Liver (tissue), 9 donors: ENCODE data around the gene MTHFD1L. TPM values are rescaled to one million over a fixed set of nuclear protein-coding genes. Genes with fewer than 3 reads are reported as not detected.

Experiments used
- DNase-seq: peaks from one replicate; pipeline ENCODE4 v3.0.0-alpha.2; 2017; ENCODE audit warnings: low spot score
- H3K27ac ChIP-seq, 2 donors: one replicate each; pipeline ENCODE4 v1.7.0; 2013; ENCODE audit warnings: inconsistent platforms in 2 of 2, low read length in 2 of 2, control low read depth in 1 of 2, low read depth in 1 of 2, mild to moderate bottlenecking in 1 of 2
- H3K27me3 ChIP-seq, 4 donors: one replicate each; pipeline versions ENCODE4 v1.6.1 to v1.7.0; 2013; ENCODE audit warnings: low read length in 3 of 4, inconsistent platforms in 1 of 4, mild to moderate bottlenecking in 1 of 4, moderate library complexity in 1 of 4; ENCODE audit not compliant: control insufficient read depth in 4 of 4, insufficient read depth in 4 of 4
- H3K36me3 ChIP-seq, 4 donors: one replicate each; pipeline versions ENCODE4 v1.6.1 to v1.7.0; 2013; ENCODE audit warnings: low read length in 3 of 4, mild to moderate bottlenecking in 3 of 4, low read depth in 1 of 4, moderate library complexity in 1 of 4; ENCODE audit not compliant: control insufficient read depth in 4 of 4, insufficient read depth in 3 of 4
- H3K4me1 ChIP-seq, 4 donors: one replicate each; pipeline versions ENCODE4 v1.6.1 to v1.7.0; 2013; ENCODE audit warnings: low read length in 3 of 4, mild to moderate bottlenecking in 3 of 4, moderate library complexity in 1 of 4; ENCODE audit not compliant: control insufficient read depth in 4 of 4, insufficient read depth in 4 of 4
- H3K4me3 ChIP-seq, 3 donors: one replicate each; pipeline versions ENCODE4 v1.6.1 to v1.7.0; 2013; ENCODE audit warnings: low read length in 3 of 3, control low read depth in 1 of 3, low read depth in 1 of 3, mild to moderate bottlenecking in 1 of 3
- H3K9ac ChIP-seq, 2 donors: one replicate each; pipeline ENCODE4 v1.7.0; 2013; ENCODE audit warnings: low read length in 2 of 2, mild to moderate bottlenecking in 2 of 2, moderate library complexity in 2 of 2, control low read depth in 1 of 2, low read depth in 1 of 2
- H3K9me3 ChIP-seq, 4 donors: one replicate each; pipeline versions ENCODE4 v1.6.1 to v1.7.0; 2013; ENCODE audit warnings: low read length in 3 of 4; ENCODE audit not compliant: control insufficient read depth in 4 of 4
- CTCF ChIP-seq: fragments of 150-350 bp; IDR thresholded peaks from 2 replicates; pipeline ENCODE4 v1.5.1; 2017; ENCODE audit warnings: improper control_type of control experiment, low read depth, low read length; ENCODE audit not compliant: missing input control
- EGR1 ChIP-seq, 2 donors: IDR thresholded peaks; 2 replicates each; pipeline ENCODE4 v1.6.1; 2016 to 2018; ENCODE audit warnings: antibody characterized with exemption in 2 of 2, low read depth in 2 of 2
- FOXA2 ChIP-seq: IDR thresholded peaks from 2 replicates; pipeline ENCODE4 v1.6.1; 2016; ENCODE audit warnings: antibody characterized with exemption
- GABPA ChIP-seq, 2 donors: IDR thresholded peaks in 1 of 2; conservative IDR thresholded peaks in 1 of 2; 2 replicates each; pipeline ENCODE4 v1.6.1; 2016; ENCODE audit warnings: antibody characterized with exemption in 2 of 2, mild to moderate bottlenecking in 1 of 2, moderate library complexity in 1 of 2
- HNF4A ChIP-seq, 2 donors: conservative IDR thresholded peaks; 2 replicates each; pipeline ENCODE4 v1.6.1; 2016; ENCODE audit warnings: antibody characterized with exemption in 2 of 2, mild to moderate bottlenecking in 2 of 2
- HNF4G ChIP-seq: IDR thresholded peaks from 2 replicates; pipeline ENCODE4 v1.6.1; 2016; ENCODE audit warnings: antibody characterized with exemption
- JUND ChIP-seq, 2 donors: IDR thresholded peaks; 2 replicates each; pipeline ENCODE4 v1.6.1; 2016; ENCODE audit warnings: antibody characterized with exemption in 2 of 2
- MAX ChIP-seq: IDR thresholded peaks from 2 replicates; pipeline ENCODE4 v1.6.1; 2016; ENCODE audit warnings: antibody characterized with exemption
- NR2F2 ChIP-seq: IDR thresholded peaks from 2 replicates; pipeline ENCODE4 v1.6.1; 2016; ENCODE audit warnings: antibody characterized with exemption
- RAD21 ChIP-seq, 2 donors: IDR thresholded peaks; 2 replicates each; pipeline ENCODE4 v1.6.1; 2016; ENCODE audit warnings: antibody characterized with exemption in 2 of 2, mild to moderate bottlenecking in 2 of 2
- REST ChIP-seq: IDR thresholded peaks from 2 replicates; pipeline ENCODE4 v1.6.1; 2016; ENCODE audit warnings: antibody characterized with exemption, mild to moderate bottlenecking
- RXRA ChIP-seq, 2 donors: IDR thresholded peaks; 2 replicates each; pipeline ENCODE4 v1.6.1; 2017 to 2018; ENCODE audit warnings: antibody characterized with exemption in 2 of 2, mild to moderate bottlenecking in 1 of 2
- SP1 ChIP-seq: IDR thresholded peaks from 2 replicates; pipeline ENCODE4 v1.6.1; 2018; ENCODE audit warnings: antibody characterized with exemption, mild to moderate bottlenecking
- TAF1 ChIP-seq: conservative IDR thresholded peaks from 2 replicates; pipeline ENCODE4 v1.6.1; 2016; ENCODE audit warnings: antibody characterized with exemption, mild to moderate bottlenecking
- YY1 ChIP-seq: IDR thresholded peaks from 2 replicates; pipeline ENCODE4 v1.6.1; 2016; ENCODE audit warnings: antibody characterized with exemption, mild to moderate bottlenecking
- WGBS: extraction: QIAGEN DNeasy Blood & Tissue Kit; methylation state at CpG from one replicate; pipeline ENCODE4 v1.1.7; 2013; 5-methylcytosine and 5-hydroxymethylcytosine counted together
- polyA plus RNA-seq, 2 donors: library from polyadenylated mRNA; stranded (reverse) in 1 of 2; unstranded in 1 of 2; fragments of 200-250 nt in 1 of 2; fragments of >200 nt in 1 of 2; fragmentation: Nextera tagmentation in 1 of 2; extraction: Ambion mirVana in 1 of 2; gene quantifications; one replicate each; pipeline versions ENCODE4 v1.2.1 to v1.2.3, GENCODE V29; 2013 to 2015
- total RNA-seq, 2 donors: library from RNA; depleted of rRNA; stranded (reverse); fragments of >200 nt; gene quantifications; one replicate each; pipeline ENCODE4 v1.2.3, GENCODE V29; 2014
- donor health status: healthy.
- donor health status: healthy.
- donor health status: healthy.
- donor health status: healthy.
- donor health status: healthy.

The MTHFD1L gene
- total and polyA plus RNA-seq, 4 donors: 2.0 to 7.7 (median 2.8) TPM

GRCh38 chr6:151142676-151143075 lies 277.2 kb downstream of the MTHFD1L start:
- no peak overlapping the region for H3K27ac ChIP-seq
- H3K9me3 ChIP-seq: no peaks in the 10 kb centered on the region
- WGBS: 96% methylated on average over 5 of the region's 5 CpGs
- no peak for TF ChIP-seq HNF4A (conservative IDR thresholded peaks at IDR 0.05)
- no peak for TF ChIP-seq SP1
- no peak for TF ChIP-seq RAD21 (IDR thresholded peaks at IDR 0.05)
- TF ChIP-seq GABPA (IDR thresholded peaks at IDR 0.05 in 1 of 2, conservative IDR thresholded peaks at IDR 0.05 in 1 of 2): no peak
- TF ChIP-seq JUND (IDR thresholded peaks at IDR 0.05): no peak
- TF ChIP-seq FOXA2: no peak
- no peak for TF ChIP-seq HNF4G
- TF ChIP-seq REST: no peak
- TF ChIP-seq CTCF: no peak
- no peak for TF ChIP-seq TAF1
- TF ChIP-seq RXRA (IDR thresholded peaks at IDR 0.05): no peak
- no peak for TF ChIP-seq MAX
- TF ChIP-seq YY1: no peak
- TF ChIP-seq EGR1 (IDR thresholded peaks at IDR 0.05; ENCODE audit: low read depth in 2 of 2): no peak
- no peaks in the 10 kb centered on the region for H3K27me3 ChIP-seq
- no peak overlapping the region for H3K4me3 ChIP-seq
- DNase-seq: no peak
- no peak overlapping the region for H3K9ac ChIP-seq
- no peaks in the 10 kb centered on the region for H3K36me3 ChIP-seq
- no peaks in the 10 kb centered on the region for H3K4me1 ChIP-seq

- Histone ChIP-seq H3K27ac (no peak overlapping the region), H3K4me3 (no peak overlapping the region), H3K9ac (no peak overlapping the region), H3K4me1 (no peaks in the 10 kb centered on the region), H3K36me3 (no peaks in the 10 kb centered on the region), H3K27me3 (no peaks in the 10 kb centered on the region), H3K9me3 (no peaks in the 10 kb centered on the region)
- 77% methylated on average over 4 of the region's 4 CpGs for WGBS
- TF ChIP-seq NR2F2: peak; percentile 70
- TF ChIP-seq FOXA2: no peak
- TF ChIP-seq SP1: no peak
- TF ChIP-seq REST: no peak
- DNase-seq: no peak
These were observed 277.8 kb downstream of the MTHFD1L start for GRCh38 chr6:151143337-151143736.
